HG02588 (cell line): ENCODE data around the gene PXDC1.
A peak's percentile ranks its signal among the peaks of the same experiment; 100 is the strongest.

Experiments used
- ATAC-seq: cut with Tn5 transposase; IDR thresholded peaks from one replicate; pipeline ENCODE4 v1.9.1; 2021; ENCODE audit warnings: mild to moderate bottlenecking, moderate library complexity; ENCODE audit not compliant: unreplicated experiment

The PXDC1 gene

GRCh38 chr6:3748208-3749066 lies 3.1 kb downstream of the PXDC1 start:
- ATAC-seq, result no peak

DNA sequence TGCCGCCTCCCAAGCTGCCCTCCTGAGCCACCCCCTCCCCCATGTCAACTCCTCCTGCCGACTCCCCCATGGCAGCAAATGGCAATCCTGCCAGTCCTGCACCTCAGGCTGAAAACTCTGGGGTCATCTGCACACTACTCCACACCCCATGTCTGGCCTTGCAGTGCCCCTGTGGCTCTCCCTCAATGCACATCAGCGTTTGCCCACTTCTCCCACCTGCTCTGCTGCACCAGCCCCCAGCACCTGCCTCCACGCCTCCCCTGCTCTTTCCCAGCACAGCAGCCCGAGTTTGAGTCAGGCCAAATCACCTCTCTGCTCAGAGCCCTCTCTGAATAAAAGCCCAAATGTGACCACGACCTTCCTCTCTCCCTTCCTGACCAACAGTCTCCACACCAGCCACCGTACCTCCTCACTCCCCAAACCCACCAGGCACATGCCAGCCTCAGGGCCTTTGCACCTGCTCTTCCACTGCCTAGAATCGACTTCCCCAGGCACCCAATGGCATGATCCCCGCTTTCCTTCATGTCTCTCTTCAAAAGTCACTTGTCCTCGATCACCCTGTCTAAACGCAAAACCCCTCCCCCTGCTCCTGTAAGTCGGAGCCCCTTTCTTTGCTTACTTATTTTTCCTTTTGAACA lies 4.3 kb downstream of the PXDC1 start:
- ATAC-seq, result no peak

DNA sequence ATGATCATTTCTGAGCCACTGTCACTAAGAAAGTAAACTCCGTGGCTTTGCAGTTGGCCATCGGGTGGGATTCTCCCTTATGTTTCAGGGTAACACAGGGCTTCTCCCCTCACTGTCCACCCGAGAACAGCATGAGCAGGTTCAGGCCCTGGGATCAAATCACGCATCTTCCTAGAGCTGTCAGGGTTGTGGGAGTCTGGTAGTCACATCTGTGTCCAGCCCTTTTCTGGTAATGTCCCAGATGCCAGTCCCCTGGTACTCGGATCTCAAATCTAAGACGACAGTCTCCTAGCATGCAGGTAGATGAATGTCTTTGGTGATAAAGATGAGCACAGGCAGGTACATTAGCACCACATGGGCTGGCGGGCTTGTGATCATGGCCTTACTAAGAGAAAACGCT lies 4.8 kb downstream of the PXDC1 start:
- no peak for ATAC-seq

GRCh38 chr6:3746119-3746691 lies 5.3 kb downstream of the PXDC1 start:
- ATAC-seq, result peak; percentile 47

DNA sequence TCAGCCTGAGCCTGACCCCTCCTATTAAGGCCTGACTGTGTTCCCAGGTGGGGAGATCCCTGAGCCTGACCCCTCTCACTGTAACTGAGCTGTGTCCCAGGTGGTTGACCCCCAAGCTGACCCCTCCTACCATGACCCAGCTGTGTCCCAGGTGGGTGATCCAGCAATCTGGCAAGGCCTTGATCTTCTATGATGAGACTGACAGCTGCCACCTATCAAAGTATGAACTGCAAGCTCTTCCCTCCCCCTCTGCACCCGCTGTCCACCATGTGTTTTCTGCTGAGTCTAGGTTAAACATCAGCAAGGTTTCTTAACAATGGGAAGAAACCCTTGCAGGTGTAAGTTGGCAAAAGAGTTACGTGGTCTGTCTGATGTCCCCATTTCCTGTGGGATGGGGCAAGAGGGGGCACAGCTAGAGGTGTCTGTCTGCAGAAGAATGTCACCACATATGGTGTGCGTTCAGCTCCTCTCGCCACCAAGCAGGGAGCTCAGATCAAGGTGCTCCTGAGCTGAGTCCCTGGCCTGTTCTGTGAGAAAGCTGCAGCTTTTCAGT lies 5.9 kb downstream of the PXDC1 start:
- ATAC-seq, result no peak

DNA sequence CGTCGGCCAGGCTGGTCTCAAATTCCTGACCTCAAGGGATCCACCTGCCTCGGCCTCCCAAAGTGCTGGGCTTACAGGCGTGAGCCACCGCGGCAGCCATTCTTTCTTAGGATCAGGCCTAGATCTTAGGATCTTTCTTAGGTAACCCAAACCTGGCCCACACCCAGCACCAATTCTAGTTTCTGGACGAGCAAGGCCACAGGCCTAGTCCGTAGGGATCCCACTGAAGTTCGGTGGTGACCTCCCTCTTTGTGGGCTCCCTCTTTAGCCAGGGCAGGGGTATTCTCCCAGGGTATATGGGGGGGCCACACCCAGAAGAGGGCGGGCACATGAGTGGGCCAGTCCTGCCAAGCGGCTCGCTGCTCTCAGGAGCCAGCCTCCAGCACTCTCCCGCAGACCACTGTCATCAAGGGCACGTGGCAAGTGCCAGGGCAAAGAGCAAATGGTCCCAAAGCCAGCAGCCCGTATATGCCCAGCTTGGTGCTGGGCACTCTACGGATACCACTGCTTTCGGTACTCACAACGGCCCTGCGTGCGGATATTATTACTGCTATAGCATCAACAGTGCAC lies 6.5 kb downstream of the PXDC1 start:
- ATAC-seq, result no peak

DNA sequence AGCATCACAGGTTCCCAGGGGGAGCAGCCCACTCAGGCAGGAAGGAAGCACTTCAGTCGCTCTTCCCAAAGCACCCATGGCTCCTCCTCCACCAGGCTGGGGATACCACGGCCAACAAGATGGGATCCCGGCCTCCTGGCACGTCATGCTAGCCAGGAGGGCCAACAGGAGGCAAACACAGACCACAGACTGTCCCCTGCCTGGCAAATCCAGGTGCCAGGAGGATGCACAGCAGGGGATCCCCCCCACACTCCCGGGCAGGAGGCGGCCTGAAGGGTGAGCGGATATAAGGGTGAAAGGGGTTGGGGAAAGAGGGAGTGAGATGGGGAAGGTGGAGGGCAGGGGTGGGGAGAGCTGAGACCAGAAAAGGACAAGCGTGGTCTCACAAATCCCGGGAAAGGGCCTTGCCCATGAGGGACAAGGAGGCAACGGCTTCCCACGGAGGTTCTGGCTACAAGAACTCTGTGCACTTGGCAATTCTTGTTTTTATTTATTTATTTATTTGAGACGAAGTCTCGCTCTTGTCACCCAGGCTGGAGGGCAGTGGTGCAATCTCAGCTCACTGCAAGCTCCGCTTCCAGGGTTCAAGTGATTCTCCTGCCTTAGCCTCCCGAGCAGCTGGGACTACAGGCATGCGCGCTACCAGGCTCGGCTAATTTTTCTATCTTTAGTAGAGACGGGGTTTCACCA lies 7.2 kb downstream of the PXDC1 start:
- ATAC-seq, result no peak

GRCh38 chr6:3743541-3743940 lies 8.0 kb downstream of the PXDC1 start:
- ATAC-seq, result no peak

DNA sequence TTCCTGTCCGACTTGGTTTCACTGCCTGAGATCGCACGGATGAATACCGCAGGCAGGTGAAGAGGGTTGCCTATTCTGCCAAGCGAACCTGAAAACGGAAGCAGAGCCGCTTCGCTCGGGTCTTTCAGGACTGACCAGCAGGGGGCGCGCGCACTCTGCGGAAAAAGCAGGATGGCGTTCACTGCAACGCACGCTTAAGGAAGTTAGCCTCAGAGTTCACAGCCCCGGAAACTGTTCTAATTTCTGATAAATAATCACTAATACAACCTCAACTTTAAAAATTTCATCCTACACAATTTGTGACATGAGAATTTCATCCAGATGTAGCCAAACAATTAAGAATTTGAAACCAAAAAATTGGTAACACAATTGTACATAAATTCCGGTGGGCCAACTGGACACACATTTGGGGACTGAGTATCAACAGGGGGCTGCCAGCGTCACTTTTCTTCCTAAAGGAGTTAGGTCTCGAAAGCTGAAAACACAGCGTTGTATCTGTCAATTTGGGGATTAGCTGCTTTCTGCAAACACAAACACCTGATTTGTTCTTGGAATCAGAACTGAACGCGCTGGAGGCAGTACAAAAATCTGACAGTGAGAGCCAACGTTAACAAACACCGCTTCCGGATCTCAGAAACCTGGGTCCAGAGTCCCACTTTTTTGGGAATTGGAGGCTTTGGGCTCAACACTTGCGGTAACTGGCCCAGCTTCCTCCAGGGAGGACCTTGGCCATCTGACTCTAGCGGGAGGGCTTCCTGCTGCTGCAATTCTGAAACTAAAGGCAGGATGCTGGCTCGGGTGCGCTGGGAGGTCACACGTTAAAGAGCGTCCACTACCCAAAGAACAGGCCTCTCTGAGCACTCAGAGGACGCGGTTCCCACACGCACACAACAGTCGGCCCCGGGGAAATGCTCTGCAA lies 8.8 kb downstream of the PXDC1 start:
- ATAC-seq, result peak; percentile 58

DNA sequence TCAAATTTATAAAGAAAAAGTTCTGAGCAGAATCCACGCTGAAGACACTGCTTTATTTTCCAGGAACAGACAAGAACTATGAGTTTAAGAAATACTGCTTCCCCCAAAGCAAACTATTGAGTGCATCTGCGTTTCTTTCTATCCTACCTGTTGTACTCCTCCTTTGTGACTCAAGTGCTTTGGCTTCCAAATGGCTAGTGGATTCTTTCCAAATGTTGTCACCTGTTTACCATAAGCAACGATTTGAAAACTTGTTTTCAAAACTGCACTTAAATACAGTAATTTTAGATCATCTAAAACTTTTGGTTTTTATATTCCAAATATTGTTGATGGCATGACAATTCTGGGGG lies 9.5 kb downstream of the PXDC1 start:
- no peak for ATAC-seq

- ATAC-seq, result no peak
Measured at GRCh38 chr6:3741477-3741871, 10.0 kb downstream of the PXDC1 start.

DNA sequence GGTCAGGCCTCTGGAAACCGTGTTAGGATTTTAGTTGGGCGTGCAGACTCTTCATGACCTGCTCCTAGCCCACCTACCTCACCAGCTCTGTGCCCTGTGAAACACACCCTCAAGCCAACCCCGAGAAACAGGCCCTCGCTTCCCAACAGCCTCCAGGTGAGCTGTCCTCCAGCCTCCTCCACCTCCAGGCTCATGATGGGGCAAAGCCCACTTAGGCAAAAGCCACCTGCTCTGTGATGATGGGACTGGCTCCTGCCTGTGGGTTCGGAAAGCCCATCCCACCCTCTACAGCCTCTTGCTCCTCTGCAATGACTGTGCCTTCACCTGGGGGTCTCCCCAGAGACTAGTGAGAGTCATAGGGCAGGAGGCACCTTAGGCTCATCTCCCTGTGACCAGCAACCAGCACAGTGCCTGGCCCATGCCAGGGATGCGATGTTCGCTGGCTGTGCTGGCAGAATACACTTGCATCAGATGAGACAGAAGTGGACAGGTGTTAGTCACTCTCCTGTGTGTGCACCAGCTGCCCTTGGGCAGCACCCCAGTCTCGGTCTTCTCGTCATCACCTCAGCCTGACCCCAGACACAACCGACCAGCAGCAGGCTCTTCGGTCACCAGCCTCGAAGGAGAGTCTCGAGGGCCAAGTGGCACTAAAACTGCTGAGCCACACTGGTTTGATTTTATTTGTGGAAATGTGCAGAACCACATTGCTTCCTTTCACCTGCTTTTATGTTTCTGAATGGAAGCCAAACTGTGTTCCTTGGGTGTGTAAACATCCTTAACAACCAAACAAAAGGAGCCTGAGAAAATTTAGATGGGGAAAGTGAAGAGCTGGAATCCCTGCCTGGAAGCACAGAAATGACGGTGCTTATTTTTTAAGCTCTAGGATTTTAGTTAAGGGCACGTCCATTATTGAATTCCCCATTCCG lies 10.7 kb downstream of the PXDC1 start:
- no peak for ATAC-seq

DNA sequence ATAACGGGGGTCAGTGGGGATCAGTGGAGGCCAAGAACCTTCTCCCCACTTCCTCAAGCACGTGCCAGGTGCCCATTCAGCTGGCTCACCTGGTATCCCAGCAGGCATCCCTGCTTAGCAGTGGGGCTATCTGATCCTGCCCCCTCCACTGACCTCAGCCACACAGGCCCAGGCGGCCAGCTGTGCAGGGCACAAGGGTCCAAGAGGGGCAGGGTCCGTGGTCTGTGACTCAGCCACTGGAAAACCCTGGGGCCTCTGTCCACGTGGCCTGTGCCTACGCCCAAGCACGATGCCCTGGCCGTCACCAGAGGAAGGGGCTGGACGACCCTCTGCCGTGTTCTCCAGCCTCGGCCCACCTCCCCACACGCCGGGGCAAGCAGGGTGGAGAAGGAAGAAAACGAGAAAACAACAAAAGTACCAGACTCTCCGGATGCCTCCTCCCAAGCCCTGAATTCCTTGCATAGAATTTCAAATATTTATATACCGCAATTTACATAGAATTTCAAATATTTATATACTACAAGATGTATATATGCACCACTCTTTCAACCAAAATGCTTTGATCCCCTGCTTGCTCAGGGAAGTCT lies 12.1 kb downstream of the PXDC1 start:
- ATAC-seq, result no peak

- ATAC-seq, result no peak
Measured at GRCh38 chr6:3738381-3739131, 13.0 kb downstream of the PXDC1 start.

DNA sequence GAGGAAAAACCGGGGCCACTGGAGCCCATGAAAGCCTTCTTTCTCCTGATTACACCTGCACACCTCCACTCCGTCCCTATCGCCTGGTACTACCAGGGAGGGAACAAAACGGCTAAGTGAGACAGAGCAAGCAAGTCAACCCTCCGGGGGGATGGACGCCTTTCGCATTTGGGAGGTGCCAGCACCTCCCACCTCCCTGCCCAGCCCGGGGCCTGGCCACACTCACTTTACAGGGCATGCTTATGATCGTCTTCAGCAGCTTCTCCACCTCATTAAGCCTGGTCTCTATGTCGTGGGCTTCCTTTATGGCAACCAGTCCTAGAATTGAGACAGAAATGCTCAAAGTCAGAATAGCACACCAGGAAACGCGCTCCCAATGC lies 13.7 kb downstream of the PXDC1 start:
- ATAC-seq, result no peak

GRCh38 chr6:3737149-3737830 lies 14.2 kb downstream of the PXDC1 start:
- ATAC-seq, result no peak

DNA sequence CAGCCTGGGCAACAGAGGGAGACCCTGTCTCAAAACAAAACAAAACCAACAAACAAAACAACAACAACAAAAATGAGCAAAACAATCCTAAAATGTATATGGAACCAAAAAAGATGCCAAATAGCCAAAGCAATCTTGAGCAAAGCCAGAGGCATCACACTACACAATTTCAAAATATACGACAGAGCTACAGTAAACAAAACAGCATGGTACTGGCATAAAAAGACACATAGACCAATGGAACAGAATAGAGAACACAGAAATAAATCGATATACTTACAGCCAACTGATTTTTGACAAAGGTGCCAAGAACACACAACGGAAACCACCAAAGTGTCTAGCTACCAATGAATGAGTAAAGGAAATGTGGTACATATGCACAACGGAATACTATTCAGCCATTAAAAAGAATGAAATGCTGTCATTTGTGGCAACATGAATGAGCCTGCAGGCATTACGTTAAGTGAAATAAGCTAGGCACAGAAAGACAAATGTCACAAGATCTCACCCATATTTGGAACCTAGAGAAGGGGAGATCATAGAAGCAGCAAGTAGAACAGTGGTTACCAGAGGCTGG lies 16.4 kb downstream of the PXDC1 start:
- ATAC-seq, result no peak
